Adipose tissue (tissue), 3 donors: ENCODE measurements around the gene CYP2J2. TPM values are rescaled to one million over a fixed set of nuclear protein-coding genes. Genes with fewer than 3 reads are reported as not detected.
"Not testable (repeated sequence)": the region's sequence is repeated elsewhere in the genome, so short reads cannot be mapped to it uniquely, and the experiment has no call there.

Experiments used
- H3K27ac ChIP-seq: one replicate; pipeline ENCODE4 v1.5.1; 2013; ENCODE audit warnings: low read depth, low read length
- WGBS, 3 donors: extraction: QIAGEN DNeasy Blood & Tissue Kit; methylation state at CpG; one replicate each; pipeline ENCODE4 v1.1.7; 2013; 5-methylcytosine and 5-hydroxymethylcytosine counted together
- polyA plus RNA-seq, 3 donors: library from polyadenylated mRNA; stranded (reverse); fragments of 200-250 nt; gene quantifications; one replicate each; pipeline ENCODE4 v1.2.3, GENCODE V29; 2013
- donor health status: healthy with polysubstance abuse.
- donor health status: Bipolar disorder and iron deficiency.
- donor health status: healthy.

The CYP2J2 gene
- polyA plus RNA-seq, 3 donors = 0.25 to 0.71 (median 0.56) TPM

GRCh38 chr1:59885160-59885832 lies 41.3 kb downstream of the CYP2J2 start:
- 55 to 64% (median 57%) methylated on average over 3 of the region's 3 CpGs for WGBS, 3 donors
- H3K27ac ChIP-seq = no peak overlapping the region

- WGBS, 3 donors = 66 to 84% (median 69%) methylated on average over 2 of the region's 2 CpGs
- H3K27ac ChIP-seq = no peak overlapping the region
Observed at GRCh38 chr1:59880735-59881134, 45.8 kb downstream of the CYP2J2 start.

GRCh38 chr1:59879996-59880505 lies 46.5 kb downstream of the CYP2J2 start:
- H3K27ac ChIP-seq = no peak overlapping the region
- 35 to 50% (median 36%) methylated on average over 3 of the region's 3 CpGs for WGBS, 3 donors

- WGBS, 3 donors = 24 to 43% (median 39%) methylated on average over 5 of the region's 5 CpGs
- no peak overlapping the region for H3K27ac ChIP-seq
Observed at GRCh38 chr1:59879574-59879973, 47.0 kb downstream of the CYP2J2 start.

GRCh38 chr1:59878370-59878769 lies 48.2 kb downstream of the CYP2J2 start:
- WGBS, 3 donors = 81 to 87% (median 85%) methylated on average over 3 of the region's 3 CpGs
- no peak overlapping the region for H3K27ac ChIP-seq

GRCh38 chr1:59877108-59877682 lies 49.4 kb downstream of the CYP2J2 start:
- 90 to 98% (median 93%) methylated on average over 2 of the region's 2 CpGs for WGBS, 3 donors
- H3K27ac ChIP-seq = no peak overlapping the region

- no peak overlapping the region for H3K27ac ChIP-seq
Observed at GRCh38 chr1:59871746-59872145, 54.8 kb downstream of the CYP2J2 start.

GRCh38 chr1:59866462-59866861 lies 60.1 kb downstream of the CYP2J2 start:
- no peak overlapping the region for H3K27ac ChIP-seq
- WGBS, 3 donors = 94 to 100% (median 95%) methylated on average over 2 of the region's 2 CpGs

GRCh38 chr1:59857679-59858354 lies 68.8 kb downstream of the CYP2J2 start:
- WGBS, 3 donors = 53 to 89% (median 86%) methylated on average over 5 of the region's 5 CpGs
- H3K27ac ChIP-seq = no peak overlapping the region

- no peak overlapping the region for H3K27ac ChIP-seq
- WGBS, 3 donors = 29 to 93% (median 85%) methylated on average over 4 of the region's 4 CpGs
Observed at GRCh38 chr1:59856725-59857338, 69.7 kb downstream of the CYP2J2 start.

- not testable (repeated sequence) for H3K27ac ChIP-seq
- 94 to 100% (median 100%) methylated on average over 1 of the region's 1 CpG for WGBS, 3 donors
Observed at GRCh38 chr1:59855297-59855696, 71.3 kb downstream of the CYP2J2 start.

- WGBS, 3 donors = 59 to 89% (median 83%) methylated on average over 1 of the region's 1 CpG
- no peak overlapping the region for H3K27ac ChIP-seq
Observed at GRCh38 chr1:59852117-59852516, 74.5 kb downstream of the CYP2J2 start.

- no peak overlapping the region for H3K27ac ChIP-seq
- WGBS, 3 donors = 87 to 97% (median 89%) methylated on average over 2 of the region's 2 CpGs
Observed at GRCh38 chr1:59846895-59847282, 79.7 kb downstream of the CYP2J2 start.

GRCh38 chr1:59846209-59846894 lies 80.2 kb downstream of the CYP2J2 start:
- WGBS, 3 donors = 96 to 98% (median 96%) methylated on average over 3 of the region's 3 CpGs

GRCh38 chr1:59845091-59845490 lies 81.5 kb downstream of the CYP2J2 start:
- 64 to 84% (median 80%) methylated on average over 2 of the region's 2 CpGs for WGBS, 3 donors
- no peak overlapping the region for H3K27ac ChIP-seq

More at GRCh38 chr1:59846209-59846894, 80.2 kb downstream of the CYP2J2 start:
- H3K27ac ChIP-seq = no peak overlapping the region
